Measurements from ENCODE around the gene TBL1X. TPM values are rescaled to one million over a fixed set of nuclear protein-coding genes. Genes with fewer than 3 reads are reported as not detected.
"Not testable (repeated sequence)": the region's sequence is repeated elsewhere in the genome, so short reads cannot be mapped to it uniquely, and the experiment has no call there.

The TBL1X gene
- total and polyA plus RNA-seq, 2 of the 8 experiments (the other 6 are each of a cell fraction or from before 2014, with no cell fraction given): 13.3 to 25.6 TPM

DNA sequence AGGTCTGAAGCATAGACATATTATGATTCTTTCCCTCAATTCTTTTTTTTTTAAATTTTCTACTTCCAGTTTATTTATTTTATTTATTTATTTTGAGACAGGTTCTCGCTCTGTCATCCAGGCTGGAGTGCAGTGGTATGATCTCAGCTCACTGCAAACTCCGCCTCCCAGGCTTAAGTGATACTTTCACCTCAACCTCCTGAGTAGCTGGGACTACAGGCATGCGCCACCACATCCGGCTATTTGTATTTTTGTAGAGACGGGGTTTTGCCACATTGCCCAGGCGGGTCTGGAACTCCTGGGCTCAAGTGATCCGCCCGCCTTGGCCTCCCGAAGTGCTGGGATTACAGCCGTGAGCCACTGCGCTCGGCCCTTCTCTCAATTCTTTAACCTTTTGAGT is 6.8 kb upstream of the TBL1X start:
- H2BK12ac ChIP-seq (ENCODE audit: low read depth, low read length); POLR2A ChIA-PET (ENCODE audit: partially characterized antibody); H4K5ac ChIP-seq (ENCODE audit: insufficient read length, low read depth, low read length); H2BK20ac ChIP-seq (ENCODE audit: low read length); H4K8ac ChIP-seq (ENCODE audit: extremely low read depth, insufficient read depth, low read length); FAIRE-seq; H3K14ac ChIP-seq (ENCODE audit: insufficient read length); H3K4me2 ChIP-seq (ENCODE audit: insufficient read depth in 1 of 2, low read depth in 2 of 2, low read length in 2 of 2); H3K36me3 ChIP-seq (ENCODE audit: control insufficient read depth in 2 of 4, insufficient read depth in 4 of 4, low read length in 3 of 4); H2BK15ac ChIP-seq (ENCODE audit: low read length); H2BK5ac ChIP-seq (ENCODE audit: low read depth, low read length); H2AFZ ChIP-seq (ENCODE audit: low read length); DNase-seq (ENCODE audit: low read depth in 1 of 2, low spot score in 2 of 2); H3K4ac ChIP-seq (replicated peaks; ENCODE audit: insufficient read length, low read depth, low read length); H3K27me3 ChIP-seq (replicated peaks in 1 of 4; ENCODE audit: control insufficient read depth in 3 of 4, extremely low read depth in 1 of 4, insufficient read depth in 3 of 4, low read length in 3 of 4); H3K4me3 ChIP-seq (ENCODE audit: extremely low read depth in 1 of 4, insufficient read depth in 2 of 4, low read depth in 3 of 4, low read length in 4 of 4); H3K9ac ChIP-seq (replicated peaks in 1 of 4; ENCODE audit: extremely low read depth in 1 of 4, low read depth in 3 of 4, low read length in 3 of 4); H3K18ac ChIP-seq (ENCODE audit: extremely low read depth, low read length); H3K23ac ChIP-seq (ENCODE audit: insufficient read length); H4K20me1 ChIP-seq (replicated peaks in 1 of 2; ENCODE audit: control insufficient read depth in 1 of 2, insufficient read depth in 2 of 2, low read length in 2 of 2); H3K79me1 ChIP-seq (ENCODE audit: low read depth, low read length); H4K91ac ChIP-seq (replicated peaks; ENCODE audit: insufficient read length, low read length); H2AK5ac ChIP-seq (ENCODE audit: low read depth, low read length); H3K9me3 ChIP-seq (ENCODE audit: insufficient read depth in 2 of 2, low read depth in 1 of 2, low read length in 1 of 2); H3K4me1 ChIP-seq (replicated peaks in 1 of 4; ENCODE audit: control insufficient read depth in 3 of 4, insufficient read depth in 4 of 4, low read length in 3 of 4); H3K27ac ChIP-seq (ENCODE audit: low read depth, low read length); H2BK120ac ChIP-seq (replicated peaks; ENCODE audit: low read depth, low read length); H3K79me2 ChIP-seq (ENCODE audit: control insufficient read depth in 1 of 2, insufficient read depth in 2 of 2, low read length in 2 of 2); CTCF ChIA-PET (ENCODE audit: partially characterized antibody); H3K23me2 ChIP-seq (ENCODE audit: low read depth, low read length); H3K56ac ChIP-seq (replicated peaks; ENCODE audit: insufficient read length, low read depth, low read length): not testable (repeated sequence)
- WGBS, 2 experiments (ENCODE audit: extremely low coverage in 1 of 2, insufficient coverage in 1 of 2, insufficient read length in 1 of 2, insufficient replicate concordance in 2 of 2, low coverage in 1 of 2, low lambda C conversion rate in 2 of 2, missing lambda C conversion rate in 1 of 2): 82% methylated on average over 7 of the region's 12 CpGs; no CpG with 5 or more reads in 1 of the 2 experiments

Data from H1 (cell line).